Stimulated activated CD4-positive, alpha-beta T cell treated with anti-CD3 and anti-CD28 coated beads, Interleukin-15, amount 100 ng/mL, for 48 hours (primary cell): ENCODE measurements around the gene SLC1A7.

Experiments
- DNase-seq, 2 donors: peaks; one replicate each; pipeline ENCODE4 v3.0.0-alpha.2; 2020; ENCODE audit warnings: low read depth in 2 of 2

The SLC1A7 gene

DNA sequence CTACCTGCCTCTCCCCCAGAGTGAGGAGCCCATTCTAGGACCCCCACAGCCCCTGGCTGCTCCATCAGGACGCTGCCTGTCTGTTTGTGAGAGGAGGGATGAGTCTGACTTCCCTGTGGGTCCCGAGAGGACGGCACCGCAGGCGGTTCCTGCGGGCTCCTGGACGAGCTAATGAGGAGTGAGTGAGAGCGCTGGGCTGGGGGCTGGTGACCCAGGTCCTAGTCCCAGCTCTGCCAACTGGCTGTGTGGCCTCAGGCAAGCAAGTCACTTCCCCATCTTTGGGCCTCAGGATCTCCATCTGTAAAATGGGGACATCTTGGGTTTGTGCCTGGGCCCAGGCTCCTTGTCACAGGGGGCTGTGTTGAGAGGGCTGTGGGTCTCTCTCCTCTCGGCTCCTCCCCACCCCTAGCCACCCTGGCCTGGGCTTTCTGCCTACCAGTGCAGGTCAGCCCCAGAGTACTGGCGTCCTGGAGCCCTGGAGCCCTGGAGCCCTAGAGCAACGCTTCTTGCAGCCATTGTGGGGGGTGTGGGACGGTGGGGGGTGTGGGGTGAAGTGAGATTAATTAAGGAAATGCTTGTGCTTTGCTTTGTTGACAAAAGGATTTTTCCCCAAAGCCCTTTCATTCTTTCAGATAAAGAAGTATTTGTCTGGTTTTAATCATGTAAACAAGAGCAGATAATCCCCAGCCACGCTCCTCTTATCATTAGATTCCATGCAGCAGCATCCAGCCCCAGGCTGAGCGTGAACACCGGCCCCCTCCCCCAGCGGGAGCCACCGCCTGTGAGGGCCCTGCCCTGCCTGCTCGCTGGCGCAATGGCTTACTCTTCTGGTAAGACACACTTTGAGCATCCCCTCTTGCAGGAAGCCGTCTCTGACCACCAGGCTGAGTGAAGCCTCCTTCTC, 26.8 kb downstream of the SLC1A7 start:
- no peak for DNase-seq

DNA sequence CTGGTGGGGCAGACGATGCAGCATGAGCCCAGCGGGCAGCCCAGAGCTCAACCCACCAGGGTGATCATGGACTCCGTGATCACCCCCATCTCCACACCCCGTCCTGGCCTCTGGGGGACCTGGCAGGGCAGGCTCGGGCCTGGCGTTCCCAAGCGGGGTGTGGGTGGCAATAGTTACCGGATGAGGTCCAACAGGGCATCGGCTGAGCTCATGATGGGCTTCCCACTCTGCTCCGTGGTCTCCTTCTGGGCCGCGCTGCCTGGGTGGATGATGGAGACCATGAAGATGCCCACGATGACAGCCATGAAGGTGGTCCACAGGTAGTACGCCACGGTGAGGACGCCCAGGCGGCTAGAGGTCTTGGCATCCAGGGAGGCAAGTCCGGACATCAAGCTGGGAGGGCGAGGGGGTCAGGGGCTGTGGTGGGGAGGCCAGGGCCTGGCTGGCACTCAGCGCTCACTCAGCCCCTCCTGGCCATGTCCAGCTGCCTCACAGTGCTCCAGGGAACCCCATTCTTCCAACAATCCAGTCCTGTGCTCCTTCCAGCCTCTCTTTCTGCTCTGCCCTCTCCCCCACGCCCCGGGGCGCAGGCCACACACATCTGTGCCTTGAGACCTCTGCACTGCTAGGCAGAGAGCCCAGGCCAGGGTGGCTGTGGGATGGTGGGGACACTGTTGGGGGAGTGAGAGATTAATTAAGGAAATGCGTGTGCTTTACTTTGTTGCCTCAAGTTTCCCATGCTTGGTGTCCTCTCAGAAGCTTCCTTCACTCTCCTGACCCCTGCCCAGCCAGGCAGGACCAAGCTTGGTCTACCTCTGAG, 27.6 kb downstream of the SLC1A7 start:
- DNase-seq: no peak

DNA sequence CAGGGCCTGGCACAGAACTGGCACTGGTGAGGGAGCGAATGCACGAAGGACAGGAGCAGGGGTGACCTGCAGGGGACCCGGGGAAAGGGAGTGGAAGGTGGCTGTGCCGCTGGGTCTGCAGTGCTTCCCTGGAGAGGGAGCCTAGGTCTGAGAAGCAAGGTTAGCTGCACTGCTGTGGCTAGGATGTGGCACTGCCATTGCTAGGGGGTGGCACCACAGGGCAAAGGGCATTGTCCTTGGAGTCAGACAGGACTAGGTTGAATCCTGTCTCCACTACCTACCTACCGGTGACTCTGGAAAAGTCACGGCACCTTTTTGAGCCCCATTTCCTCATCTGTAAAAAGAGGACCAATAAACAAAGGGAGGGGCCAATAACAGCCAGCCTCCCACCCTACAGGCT, 28.3 kb downstream of the SLC1A7 start:
- no peak for DNase-seq

DNA sequence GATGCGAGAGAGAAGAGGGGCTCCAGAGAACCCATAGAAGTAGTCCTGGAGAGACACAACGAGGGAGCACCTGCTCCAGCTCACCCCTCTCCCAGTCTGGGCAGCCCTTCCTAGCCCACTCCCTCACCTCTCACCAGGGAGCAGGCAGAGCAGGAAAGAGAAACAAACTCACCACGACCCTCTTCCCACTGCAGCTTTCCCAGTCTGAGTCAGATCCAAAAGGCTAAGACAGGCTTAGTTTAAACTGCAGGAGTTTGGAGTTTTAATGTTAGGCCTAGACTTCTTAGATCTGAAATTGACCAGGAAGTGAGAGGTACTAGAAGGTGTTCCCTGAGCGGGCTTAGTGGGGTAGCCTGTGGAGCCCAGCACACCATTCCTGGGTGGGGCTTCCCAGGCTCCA, 29.6 kb downstream of the SLC1A7 start:
- no peak for DNase-seq

DNA sequence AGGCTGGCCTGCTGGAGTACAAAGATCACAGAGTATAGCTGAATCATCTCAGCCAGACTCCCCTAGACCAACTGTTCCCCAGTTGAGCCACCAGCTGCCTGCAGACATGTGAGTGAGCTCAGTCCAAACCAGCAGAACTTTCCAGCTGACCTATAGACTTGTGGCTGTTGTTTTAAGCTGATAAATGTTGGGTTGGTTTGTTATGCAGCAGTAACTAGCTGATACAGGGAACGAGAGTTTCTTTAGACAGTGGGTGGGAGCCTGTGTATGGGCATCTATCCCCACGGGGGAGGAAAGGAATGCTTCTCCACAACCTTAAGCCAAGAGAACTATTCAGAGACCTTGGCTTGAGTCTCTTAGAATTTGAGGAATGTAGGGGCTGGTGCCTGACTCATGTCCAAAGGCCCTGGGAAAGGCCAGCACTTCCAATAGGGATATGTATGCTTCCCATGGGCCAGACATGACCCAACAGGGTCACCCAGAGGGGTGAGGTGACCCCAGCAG, 30.1 kb downstream of the SLC1A7 start:
- no peak for DNase-seq

DNA sequence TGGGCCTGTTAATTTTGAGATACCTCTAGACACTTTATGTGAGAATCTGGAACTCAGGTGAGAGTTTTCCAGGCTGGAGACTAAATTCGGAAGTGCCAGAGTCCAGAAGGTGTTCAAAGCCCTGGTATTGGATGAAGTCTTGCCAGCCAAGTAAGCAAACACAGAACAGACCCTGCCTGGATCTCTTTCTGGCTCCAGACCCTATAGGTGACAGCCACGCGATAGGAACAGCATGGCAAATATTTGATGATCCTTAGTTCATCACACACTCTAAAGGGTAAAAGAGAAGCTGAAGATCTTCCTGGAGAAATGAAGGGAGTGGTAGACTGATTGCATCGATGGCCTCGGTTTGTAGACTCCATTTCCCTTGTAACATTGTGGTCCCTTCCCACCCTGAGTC, 30.7 kb downstream of the SLC1A7 start:
- DNase-seq: no peak

DNA sequence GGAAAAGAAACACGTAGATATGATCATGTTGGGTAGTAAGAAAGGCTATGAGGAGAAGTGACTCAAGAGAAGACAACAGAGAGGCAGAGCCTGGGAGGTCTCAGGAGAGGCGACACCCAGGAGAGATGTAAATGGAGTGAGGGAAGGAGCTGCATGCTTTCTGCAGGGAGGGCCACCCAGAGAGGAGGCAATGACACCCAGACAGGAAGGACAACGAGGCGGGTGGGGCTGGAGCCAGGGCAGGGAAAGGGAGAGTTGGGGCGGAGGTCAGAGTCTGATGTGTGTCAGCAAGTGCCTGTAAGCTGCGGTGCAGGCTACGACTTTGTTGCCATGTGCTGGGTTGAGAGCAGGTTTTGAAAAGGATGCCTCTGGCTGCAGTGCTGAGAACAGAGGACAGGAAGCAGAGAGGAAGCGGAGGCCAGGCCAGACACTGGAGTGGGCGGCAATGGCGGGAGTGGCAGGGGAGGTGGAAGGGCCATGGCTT, 31.3 kb downstream of the SLC1A7 start:
- DNase-seq: no peak

DNA sequence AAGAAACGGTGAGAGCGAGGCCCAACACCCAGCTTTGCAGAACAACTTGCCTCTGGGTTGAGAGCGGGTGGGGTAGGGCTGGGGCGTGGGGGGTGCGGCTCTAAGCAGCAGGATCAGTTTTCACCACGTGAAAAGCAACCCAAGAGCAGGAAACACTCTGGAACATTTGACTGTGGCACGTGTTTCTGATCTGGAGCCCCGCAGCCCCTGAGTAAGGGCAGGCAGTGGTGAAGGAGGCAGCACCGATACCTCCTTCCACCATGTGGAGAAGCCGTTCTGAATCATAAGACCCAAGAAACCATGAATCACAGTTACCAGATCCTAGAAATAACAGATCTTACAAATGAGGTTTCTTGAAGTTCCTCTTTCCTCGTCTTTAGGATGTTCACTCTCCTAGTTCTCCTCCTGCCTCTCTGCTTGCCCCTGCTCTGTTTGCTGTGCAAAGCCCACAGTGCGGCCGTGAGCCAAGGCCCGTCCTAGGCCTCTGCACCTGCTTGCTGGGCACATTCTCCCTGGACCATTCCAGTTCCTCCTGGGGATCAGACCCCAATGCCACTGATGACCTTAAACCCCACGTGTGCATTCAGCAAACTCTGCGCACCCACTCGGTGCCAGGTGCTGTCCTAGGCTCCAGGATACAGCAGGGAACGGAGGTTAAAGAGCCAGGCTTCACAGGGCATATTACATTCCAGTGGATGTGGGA, 31.9 kb downstream of the SLC1A7 start:
- DNase-seq: peak; percentile 32 to 43

DNA sequence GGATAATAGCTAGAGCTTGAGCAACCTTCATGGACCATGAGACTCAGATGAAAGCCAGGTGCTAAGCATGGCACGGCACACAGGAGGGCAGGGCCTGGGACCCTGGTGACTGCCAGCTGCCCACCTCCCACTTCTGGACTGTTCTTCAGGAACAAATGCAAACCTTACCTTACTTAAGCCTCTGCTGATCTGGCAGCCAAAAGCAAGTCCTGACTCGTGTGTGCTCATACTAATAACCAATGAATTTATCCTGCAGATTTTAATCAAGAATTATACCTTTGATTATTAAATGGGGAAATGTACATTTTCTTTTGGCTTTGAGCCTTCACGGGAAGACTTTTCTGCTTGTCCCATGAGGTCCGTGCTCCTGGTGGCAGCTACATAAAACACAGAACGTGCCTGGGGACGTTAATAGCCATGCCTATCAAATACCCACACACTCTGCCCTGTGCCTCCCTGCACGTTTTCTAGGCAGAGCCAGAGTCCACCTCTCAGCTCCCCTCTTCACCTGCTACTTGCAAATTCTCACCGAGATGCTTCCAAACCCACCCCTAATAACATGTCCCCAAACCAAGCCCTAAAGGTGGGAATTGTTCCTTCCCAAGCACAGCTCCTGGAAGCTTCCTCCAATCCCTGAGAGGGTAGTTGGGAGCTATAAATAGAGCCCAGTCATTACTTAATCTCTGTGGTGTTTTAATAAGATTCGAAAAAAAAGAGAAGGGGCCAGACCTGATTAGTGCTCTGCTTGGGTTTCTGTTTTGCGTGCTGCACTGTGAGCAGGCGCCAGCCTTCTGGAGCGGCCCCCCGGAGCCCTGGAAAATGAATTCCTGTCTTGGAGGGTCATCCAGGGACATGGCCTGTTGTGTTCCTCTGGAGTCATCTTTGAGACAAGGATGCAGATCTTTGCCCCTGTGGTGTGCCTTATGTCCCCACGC, 33.5 kb downstream of the SLC1A7 start:
- DNase-seq: no peak

DNA sequence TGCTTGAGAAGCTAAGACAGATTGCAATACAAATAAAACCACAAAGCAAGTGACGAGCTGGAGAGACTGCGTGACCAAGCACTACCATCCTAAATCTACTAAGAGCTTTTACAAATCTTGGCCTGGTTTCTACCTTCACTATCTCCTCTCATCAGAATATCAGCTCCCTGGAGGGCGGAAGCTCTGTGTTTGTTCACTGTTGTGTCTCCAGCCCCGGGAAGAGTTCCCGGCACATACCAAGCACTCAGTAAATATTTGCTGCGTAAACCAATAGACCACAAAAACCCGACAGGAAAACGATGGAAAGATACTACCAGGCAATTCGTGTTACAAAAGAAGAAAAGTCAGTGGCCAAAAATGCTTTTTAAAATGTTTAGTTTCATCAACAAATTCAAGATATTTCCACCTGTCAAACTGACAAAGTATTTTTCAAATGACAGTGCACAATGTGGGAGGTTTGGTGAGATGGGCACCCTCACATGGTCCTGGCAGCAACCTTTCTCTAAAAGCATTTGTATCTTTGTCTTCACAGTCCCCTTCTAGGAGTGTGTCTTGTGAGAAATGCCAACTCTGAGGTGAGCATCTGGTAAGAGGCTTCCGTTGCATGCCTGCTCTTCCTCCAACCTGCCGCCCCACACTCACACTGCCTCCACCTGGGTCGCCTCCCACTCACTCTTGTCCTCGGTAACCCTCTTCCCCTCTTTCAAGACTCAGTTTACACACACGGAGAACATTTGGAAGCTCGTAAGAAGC, 34.7 kb downstream of the SLC1A7 start:
- no peak for DNase-seq

DNA sequence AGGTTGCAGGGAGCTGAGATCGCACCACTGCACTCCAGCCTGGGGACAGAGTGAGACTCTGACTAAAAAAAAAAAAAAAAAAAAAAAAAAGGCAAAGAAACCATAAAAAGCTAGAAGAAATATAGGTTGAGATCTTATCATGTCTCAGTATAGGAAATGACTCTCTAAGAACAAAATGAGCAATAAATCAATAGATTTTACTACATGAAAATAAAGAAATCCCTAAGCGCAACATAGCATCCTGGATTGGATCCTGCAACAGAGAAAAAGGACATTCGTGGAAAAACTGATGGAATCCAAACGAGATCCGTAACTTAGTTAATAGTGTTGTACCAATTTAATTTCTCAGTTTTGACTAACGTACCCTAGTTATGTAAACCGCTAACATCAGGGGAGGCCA, 35.3 kb downstream of the SLC1A7 start:
- DNase-seq: no peak

DNA sequence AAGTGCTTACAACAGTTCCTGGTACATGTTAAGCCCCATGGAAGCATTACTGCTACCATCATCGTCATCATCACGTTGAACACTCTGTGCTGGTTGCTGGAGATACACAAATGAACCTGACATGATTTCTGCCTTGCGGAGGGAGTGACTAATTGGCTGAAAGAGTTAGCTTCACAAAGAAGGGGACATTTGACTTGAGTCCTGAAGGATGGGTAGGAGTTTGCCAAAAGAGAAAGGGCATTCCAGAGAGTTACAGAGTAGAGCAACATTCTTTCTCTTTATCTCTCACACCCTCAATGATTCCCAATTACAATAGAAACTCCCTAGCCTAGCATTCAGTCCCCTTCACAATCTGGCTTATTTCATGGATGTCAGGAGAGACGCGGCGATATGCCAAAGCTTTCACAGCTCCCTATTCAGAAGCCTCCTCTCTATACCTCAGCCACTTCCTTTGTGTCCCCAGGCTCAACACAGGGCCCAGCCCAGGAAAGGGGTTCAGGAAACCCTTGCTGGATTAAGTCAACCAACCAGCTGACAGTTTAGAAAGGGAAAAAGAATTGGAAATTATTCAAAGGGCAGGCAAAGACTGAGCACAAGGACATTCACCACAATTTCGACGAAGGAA, 38.0 kb downstream of the SLC1A7 start:
- no peak for DNase-seq

DNA sequence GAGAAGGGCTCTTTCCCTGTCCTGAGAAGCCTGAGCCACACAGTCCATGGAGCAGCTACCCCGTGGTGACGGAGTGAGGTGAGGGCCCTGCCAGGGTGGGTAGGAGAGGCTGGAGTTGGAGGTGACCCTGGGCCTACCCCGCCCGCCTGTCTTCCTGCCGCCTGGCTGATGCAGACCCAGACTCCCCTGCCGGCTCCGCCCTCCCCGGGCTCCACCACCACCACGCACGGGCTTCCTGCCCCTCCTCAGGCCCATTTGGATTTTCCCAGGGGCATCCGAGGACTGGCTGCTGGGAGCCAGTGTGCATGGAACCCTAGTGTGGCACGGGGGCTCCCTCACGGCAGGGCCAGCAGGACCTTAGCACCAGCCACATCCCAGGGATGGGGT, 47.9 kb downstream of the SLC1A7 start:
- no peak for DNase-seq

DNA sequence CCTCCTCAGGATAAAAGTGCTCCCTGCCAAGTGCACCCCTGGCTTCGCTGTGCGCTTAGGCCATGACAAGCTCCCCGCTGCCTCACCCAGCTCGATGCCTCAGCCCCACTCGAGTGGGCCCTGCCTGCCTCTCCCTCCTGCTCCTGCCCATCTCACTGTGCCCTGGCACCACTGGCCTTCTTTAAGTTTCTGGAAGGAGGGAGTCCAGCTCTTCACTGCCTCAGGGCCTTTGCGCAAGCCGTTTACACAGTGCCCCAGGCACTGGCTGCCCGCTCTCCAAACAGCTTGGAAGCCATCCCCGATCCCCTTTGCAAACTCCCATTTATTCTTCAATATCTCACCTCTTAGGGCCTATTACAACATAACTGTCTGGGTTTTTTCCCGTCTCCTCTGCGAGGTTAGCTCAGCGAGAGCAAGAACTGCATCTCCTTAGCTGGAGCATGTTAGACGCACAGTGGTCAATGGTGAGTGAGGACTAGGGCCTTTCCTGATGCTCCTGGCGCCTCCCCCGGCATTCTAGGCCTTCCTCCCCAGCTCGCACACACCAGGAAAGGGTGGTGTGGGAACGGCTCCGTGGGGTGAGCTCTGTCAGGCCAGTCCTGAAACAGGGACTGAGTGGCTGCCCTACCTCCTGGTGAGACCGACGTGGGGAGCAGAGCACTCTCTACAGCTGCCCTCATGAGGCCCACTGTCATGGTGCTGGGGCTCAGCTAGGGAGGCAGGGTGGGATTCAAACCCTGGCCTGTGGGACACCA, 48.5 kb downstream of the SLC1A7 start:
- DNase-seq: no peak

DNA sequence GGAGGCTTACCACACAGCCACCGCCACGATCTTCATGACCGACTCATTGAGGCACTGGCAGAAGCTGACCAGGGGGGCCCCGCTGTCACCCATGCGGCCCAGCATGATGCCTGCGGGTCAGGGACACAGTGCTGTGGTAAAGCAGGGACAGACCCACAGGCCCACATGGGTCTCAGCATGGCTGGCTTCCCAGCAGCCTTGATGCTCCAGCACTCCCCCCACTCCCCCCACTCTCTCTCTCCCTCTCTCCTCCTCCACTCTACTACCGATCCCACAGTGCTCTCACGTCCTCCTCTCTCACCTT, 49.0 kb downstream of the SLC1A7 start:
- no peak for DNase-seq

DNA sequence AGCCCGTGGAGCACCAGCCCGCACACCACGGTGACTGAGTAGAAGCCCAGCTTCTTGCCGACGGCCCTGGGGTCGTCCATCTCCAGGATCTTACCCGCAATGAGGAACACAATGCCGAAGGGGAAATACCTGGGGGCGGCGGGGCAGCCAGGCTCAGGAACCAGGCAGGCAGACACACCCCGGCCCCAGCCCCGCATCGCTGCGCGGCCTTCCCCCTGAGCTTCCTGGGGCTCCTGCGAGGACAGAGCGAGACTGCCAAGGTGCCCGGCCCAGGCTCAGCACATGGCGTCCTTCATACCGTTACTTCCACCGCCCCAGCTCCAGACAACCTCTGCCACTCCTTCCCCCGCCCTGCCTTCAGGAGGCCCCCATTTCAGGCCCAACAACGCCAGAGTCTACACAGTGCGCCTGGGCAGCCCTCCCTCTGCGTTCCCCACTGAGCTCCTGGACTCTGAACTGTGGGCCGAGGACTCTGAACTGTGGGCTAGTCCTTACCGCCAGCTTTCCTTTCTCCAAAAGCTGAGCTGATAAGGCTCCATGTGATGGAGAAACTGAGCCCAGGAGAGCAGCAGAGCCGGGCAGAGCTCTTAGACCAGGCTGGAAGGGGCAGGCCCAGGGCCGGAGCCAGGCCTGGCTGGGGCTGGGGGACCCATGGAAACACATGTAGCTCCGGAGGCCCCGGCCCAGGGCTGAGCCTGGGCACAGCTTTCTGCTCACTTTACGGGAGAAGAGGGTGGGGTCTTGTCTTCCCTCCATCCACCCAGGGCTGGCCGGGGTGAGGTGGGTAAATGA, 49.6 kb downstream of the SLC1A7 start:
- DNase-seq: no peak

DNA sequence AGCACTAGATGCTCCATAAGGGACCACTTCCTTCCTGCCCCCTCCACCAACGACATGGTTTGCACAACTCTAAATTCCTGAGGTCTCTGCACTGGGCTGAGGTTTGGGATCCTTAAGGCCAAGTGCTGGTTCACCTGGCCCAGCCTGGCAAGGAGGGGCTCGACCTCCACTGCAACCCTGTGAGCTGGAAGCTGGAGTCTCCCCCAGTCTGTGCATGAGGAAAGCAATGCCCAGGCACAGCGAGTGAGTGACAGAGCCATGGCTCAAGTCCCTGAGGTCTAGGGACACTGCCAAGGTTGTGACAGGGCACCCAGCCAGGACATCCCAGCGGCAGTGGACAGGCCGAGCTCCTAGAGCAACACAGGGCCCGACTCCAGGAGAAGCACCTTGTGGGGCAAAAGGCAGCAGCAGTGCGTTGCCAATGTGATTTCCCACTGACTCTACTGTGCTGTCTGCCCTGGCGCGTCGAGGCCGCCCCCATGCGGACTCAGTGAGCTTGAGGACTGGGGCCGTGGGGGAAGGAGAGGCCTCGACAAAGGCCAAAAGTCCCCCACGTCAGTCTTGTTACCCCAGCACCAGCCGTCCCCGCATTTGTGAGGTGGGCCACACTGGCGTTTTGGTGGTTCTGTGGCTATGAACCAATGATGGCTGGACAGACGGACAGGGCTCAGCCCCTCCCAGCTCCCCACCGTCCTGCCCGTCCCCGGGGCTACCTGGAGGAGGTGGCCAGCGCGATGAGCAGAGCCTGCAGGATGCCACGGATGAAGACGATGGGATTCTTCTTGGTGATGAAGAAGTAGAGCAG, 50.4 kb downstream of the SLC1A7 start:
- DNase-seq: no peak
